HG03025 (cell line): ENCODE measurements around the gene PLEKHG4.

ENCODE experiments used
- ATAC-seq: cut with Tn5 transposase; IDR thresholded peaks from one replicate; pipeline ENCODE4 v1.9.1; 2021; ENCODE audit warnings: mild to moderate bottlenecking, moderate library complexity; ENCODE audit not compliant: unreplicated experiment, low FRiP score

PLEKHG4 gene, protein sequence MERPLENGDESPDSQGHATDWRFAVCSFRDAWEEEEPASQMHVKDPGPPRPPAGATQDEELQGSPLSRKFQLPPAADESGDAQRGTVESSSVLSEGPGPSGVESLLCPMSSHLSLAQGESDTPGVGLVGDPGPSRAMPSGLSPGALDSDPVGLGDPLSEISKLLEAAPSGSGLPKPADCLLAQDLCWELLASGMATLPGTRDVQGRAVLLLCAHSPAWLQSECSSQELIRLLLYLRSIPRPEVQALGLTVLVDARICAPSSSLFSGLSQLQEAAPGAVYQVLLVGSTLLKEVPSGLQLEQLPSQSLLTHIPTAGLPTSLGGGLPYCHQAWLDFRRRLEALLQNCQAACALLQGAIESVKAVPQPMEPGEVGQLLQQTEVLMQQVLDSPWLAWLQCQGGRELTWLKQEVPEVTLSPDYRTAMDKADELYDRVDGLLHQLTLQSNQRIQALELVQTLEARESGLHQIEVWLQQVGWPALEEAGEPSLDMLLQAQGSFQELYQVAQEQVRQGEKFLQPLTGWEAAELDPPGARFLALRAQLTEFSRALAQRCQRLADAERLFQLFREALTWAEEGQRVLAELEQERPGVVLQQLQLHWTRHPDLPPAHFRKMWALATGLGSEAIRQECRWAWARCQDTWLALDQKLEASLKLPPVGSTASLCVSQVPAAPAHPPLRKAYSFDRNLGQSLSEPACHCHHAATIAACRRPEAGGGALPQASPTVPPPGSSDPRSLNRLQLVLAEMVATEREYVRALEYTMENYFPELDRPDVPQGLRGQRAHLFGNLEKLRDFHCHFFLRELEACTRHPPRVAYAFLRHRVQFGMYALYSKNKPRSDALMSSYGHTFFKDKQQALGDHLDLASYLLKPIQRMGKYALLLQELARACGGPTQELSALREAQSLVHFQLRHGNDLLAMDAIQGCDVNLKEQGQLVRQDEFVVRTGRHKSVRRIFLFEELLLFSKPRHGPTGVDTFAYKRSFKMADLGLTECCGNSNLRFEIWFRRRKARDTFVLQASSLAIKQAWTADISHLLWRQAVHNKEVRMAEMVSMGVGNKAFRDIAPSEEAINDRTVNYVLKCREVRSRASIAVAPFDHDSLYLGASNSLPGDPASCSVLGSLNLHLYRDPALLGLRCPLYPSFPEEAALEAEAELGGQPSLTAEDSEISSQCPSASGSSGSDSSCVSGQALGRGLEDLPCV

DNA sequence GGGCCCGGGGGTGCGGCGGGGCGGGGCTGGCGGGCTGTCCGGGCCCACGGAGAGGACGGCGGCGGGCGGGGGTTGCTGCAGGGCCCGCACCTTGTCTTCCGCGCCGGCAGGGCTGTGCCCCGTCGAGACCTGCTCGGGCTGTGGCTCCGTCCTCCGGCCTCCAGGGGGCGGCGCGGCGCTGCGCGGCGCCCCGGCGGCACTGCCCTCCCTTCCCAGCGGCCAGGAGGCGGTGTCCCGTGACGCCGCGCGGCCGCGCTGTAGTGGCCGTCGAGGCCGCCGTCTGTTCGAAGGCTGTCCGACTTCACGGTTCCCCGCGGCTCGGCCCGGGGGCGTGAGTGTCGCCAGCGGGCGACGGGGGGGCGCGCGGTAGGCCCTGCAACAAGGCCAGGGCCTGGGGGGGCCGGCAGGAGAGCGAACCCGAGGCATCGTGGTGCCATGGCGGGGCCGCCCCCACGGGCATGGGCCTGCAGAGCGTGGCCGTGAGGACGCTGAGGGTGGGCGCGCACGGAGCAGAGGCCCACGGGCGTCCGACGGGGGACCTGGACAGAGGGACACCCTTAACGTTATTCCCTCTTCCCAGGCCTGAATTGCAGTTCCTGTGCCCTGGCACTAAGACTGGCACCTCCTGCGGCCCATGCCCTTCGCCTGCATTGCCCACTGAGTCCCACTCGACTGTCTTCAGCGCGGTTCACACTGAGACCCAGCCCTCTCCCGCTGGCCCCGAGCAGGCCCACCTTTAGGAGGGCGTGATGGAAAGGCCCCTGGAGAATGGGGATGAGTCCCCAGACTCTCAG lies at the start of gene PLEKHG4:
TSS of gene PLEKHG4 (plus strand) at position 237 of the 794 bp plus-strand sequence. CDS start at position 750, 513 bp downstream.
- peak; percentile 58 for ATAC-seq

DNA sequence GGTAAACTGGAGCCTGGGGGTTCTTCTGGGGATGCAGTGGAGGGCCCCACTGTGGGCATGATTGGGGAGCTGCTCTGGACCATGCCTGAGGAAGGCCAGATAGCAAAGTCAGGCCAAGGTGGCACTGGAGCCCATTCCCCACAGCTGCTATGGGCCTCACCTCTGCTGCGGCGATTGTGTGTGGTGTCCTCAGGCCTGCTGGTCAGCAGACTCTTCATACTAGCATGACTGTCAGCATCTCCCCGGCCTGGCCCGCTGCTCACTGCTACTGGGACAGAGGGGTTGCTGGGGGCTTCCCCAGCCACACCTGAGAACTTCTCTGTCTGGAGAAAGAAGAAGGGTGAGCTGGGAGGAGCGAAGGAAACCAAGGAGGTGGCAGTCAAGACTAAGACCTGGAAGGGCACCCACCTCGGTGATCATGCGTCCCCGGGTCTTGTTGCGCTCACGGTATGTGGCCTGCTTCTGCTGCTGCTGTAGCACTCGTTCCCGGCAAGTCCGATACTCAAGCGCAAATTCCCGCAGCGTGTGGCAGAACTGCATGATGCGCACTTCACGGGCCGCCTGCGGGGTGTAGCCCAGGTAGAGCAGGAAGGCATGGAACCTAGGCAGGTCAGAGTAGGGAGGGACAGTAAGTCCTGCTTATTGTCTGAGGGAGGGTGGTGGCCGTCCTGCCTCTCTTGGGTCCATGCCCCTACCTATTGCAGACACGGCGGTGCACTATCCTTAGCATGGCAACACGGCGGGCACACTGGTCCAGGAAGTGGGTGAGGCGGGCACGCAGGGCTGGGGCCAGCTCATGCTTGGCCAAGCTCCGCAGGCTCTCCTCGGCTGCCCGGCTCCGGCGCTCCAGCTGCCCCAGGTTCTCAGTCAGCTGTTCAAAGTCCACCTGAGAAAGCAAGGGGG lies 49.2 kb upstream of the PLEKHG4 start:
- no peak for ATAC-seq

DNA sequence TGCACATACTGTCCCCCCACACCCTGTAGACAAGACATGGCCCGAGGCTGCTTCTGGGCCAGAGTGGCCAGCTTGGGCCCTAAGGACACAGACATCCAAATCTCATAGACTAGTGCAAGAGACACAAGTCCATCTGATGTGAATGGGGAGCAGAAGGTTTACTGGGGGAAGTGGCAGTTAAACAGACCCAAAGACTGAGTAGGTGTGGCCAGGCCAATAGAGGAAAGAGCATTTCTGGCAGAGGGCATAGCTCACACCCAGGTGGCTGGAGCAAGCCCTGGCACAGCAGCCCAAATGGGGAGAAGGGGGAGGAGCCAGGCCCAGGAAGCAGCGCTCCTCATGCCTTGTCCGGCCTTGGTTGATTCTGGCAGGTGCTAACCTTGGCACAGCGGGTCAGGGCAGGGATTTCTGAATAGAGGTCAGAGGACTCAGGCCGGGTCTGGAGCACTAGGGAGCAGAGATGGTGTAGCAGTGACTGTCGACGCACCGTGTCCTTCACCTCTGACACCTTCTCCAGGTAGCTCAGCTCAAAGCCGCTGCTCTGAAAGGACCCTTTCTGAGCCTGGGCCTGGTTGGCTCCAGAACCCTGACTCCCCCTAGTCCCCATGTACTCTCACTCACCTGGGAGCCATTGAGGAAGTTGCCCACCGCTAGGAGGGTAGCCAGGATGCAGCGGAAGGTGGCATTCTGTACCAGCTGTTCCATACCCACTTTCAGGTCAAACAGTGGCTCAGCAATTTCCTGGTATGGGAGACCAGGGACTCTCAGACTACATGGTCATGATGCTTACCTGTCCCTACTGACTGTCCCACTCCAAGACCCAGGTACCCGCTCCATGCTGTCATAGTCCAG lies 48.3 kb upstream of the PLEKHG4 start:
- no peak for ATAC-seq

DNA sequence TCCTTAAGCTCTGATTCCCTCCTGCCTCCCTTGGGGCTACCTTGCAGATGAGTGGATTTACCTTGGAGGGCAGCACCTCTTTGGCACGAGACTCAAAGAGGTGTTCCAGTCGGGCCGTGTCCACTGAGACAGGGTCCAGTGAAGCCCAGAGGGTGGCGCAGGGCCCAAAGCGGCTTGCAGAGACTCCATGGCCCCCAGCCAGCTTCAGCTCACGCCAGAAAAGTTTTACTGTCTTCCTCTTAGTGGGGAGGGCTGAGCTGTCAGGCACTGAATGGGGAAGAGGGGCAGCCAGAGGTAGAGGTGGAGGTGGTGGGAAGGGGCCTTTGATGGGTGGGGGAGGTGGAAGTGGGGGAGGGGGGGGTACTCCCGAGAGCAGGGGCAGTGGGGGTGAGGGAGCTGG lies 45.7 kb upstream of the PLEKHG4 start:
- no peak for ATAC-seq

DNA sequence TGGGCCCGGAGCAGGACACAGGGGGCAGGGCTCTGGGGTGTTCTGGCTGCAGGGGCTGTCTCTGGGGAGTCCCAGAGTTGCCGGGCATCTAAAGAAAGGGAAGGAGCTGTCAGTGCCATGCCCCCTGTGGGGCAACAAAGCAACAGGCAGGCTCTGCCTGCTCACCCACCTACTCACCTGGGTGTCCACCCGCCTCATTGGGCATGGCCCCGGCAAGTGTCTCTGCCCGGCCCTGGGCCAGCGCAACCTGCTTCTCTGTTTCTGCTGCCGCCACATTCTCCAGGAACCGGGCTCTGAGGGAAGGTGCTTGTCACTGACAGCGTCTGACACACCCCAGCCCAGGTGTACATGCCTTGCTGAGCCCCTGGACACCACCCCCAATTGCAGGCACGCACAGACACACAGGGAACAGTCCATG lies 45.1 kb upstream of the PLEKHG4 start:
- no peak for ATAC-seq

DNA sequence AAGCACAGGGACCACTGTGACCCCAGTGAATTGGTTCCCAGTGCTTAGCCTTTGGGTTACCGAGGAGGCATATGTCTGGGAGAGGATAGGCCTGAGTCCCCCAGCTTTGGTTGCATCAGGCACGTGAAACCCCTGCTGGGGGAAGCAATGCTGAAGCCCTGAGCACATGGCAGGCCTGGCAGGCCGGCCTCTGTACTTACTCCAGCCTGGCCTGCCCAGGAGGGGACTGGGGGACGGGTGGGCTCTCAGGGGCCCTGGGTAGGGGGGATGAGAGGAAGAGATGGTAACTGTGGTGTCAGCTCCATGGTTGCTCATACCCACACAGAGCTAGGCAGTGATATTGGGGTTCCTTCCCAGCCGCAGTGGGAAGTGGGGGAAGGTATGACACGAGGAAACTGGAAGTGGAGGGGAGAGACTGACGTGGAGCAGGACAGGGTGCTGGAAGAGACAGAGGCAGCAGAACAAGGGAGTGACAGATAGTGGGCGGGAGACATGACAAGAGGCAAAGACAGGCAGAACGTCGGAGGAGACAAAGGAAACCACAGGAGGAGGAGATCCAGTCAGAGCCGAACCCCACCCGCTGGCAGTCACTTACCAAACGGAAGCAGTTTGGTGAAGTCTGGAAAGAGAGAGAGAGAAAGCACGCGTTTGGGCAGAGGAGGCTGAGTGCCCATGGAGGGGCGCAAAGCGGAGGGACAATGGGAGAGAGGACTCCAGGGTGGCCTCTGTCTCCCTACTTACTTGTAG lies 43.3 kb upstream of the PLEKHG4 start:
- no peak for ATAC-seq

DNA sequence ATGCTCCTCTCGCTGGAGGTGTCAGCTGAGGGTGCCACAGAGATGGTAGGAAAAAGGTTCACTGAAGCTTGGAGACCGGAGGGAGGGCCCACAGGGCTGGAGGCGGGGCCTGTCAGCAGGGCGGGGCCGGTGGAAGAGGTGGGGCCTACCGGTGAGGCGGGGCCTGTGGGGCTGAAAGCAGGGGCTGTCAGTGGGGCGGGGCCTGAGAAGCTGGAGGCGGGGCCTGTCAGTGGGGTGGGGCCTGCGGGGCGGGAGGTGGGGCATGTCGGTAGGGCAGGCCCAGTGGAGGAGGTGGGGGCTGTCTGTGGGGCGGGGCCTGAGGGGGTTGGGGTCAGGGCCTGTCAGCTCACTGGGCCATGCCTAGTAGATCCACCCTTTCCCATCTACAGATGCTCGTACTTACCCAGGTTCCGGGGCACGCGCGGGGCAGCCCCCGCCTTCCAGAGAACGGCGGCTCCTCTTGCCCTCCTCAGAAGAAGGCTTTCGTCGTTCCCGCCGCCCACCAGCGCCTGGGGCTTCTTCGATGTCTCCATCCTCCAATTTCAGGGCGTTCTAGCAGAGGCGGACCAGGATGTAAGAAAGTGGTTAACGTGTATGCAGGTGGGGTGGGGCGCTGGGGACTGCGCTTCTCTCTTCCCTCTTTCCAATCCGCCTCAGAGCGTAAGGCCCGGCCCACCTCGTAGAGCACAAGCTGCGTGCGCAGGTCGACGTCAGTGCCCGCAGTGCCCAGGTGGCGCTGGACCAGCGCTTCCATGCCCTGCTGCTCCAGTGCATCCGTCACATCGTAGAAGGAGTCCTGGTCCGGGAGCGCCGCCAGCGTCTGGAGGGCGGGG lies 42.6 kb upstream of the PLEKHG4 start:
- ATAC-seq = no peak

DNA sequence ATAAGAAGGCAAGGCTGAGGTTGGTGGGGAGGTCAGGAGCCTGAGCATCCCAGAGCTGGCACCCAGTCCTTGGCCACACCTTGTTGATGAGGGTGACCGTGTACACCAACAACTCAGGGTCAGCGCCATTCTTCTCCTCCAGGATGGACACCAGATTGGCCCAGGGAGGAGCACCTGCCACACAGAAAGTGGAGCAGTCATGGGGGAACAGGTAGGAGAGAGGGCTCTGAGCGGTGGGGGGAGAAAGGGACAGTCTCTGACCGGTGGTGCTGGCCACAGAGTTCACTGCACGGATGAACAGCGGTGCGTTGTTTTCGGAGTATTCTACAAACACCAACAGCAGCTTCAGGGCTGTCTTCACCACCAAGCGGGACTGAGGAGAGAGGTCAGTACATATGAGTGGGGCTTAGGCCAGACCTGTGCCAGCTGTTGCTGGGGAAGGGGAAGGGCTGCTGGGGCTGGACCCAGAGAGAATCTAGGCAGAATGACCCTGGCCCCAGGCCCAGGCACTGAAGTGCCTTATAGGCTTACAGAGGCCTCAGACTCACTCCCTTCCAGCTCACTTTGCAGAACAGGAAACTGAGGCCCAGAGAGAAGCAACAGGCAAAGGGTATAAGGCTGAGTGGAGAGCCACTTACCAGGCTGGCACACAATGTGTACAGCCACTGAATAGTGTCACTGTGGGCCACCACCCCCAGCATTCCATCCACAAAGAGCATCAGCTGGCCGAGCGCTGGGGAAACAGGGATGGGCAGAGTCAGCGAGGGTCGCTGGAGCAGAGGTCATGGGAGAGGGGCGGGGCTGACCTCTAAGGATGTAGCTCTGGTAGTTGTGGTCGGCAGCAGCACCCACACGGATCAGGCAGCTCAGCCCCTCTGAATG lies 41.7 kb upstream of the PLEKHG4 start:
- no peak for ATAC-seq

DNA sequence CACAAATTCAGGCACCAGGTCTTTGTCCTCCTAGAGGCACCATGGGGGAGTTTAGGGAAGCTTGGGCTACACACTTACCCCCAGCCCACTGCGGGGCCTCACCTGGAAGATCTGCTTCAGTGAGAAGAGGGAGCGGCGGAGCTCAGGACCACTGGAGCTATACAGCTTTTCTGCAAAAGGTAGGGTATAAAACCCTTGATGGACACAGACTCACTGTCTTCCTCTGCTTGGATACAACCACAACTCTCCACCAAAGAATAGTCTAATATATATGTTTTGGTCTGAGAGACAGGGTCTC lies 41.1 kb upstream of the PLEKHG4 start:
- ATAC-seq = no peak

DNA sequence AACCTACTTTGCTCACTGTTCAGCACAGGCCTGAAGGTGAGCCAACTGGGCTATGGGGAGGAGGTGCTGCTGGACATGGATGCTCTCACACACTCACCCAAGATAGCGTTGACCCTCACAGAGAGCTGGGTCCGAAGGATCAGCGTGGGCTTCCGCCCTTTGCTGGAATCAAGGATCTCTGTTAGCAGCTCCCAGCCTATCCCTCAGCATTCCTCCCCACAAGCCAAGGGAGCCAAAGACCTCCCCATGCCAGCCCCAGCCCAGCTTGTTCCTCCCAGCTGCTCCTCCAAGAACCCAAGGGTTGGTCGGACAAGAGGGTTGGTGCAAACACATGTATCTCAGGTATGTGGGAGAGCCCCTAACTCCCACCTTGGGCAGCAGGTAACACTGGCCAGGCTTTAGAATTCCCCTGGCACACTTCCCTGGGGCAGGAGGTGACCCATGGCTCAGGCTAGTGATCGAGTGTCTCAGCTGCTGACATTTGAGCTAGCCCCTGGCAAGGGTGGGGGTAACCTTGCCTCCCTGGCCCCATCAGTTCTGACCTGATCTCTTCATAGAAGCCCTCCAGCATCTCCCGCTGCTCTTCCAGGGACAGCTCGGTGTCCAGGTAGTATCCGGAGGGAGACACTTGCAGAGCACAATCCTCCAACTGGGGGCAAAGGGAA lies 40.4 kb upstream of the PLEKHG4 start:
- ATAC-seq = no peak

DNA sequence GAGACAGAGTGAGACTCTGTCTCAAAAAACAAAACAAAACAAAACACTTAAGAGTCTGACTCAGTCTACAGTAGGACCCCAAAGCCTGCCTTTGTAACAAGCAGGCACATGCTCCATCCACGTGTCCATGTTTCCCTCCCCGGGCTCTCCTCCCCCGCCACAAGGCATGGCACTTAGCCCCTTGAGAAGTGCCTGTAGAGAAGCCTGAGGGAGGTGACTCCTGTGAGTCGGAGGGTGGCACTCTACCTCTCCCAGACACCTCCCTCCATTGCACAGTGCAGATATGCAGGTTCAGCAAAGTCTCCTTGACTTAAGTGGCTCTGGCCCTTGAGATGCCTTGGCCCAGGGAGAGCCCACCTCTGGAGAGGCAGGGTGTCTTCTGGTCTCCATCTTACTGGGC lies 38.8 kb upstream of the PLEKHG4 start:
- ATAC-seq = no peak

DNA sequence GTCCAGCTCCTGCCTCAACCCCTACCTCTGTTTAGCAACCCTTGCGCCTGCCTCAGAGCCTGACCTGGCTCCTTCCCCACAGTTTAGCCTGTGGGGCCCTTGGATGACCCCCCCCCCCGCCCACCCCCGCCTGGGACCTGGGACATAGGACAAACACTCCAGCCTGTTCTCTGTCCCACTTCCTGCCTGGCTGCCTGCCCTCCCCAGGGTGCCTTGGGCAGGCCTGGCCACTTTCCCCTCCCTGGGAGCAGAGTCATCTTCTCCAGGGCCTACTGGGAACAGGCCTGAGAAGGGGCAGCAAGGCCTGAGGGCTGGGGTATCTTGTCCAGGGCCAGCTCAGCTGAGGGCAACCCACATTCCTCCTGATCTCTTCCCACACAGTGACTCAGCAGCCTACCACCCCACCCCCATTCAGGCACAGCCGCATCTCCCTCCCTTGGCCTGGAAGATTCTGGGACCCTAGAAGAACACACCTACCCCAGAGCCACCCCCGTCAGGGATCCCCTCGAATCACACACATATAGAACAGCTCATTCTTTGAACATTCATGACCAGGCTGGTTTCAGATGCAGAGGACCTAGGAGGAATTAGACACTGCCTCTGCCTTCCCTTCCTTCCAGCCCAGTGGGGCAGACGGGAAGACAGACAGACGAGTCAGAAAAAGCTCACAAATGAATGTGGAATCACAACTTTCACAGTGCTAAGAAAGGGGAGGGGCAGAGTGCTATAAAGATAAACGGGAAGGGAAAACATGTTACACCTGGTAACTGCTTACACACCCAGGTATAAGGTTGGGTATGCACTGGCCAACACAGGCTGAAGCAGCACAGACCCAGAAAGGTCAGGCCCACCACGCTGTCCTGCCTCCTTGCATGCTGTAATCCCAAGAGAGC lies 38.1 kb upstream of the PLEKHG4 start:
- ATAC-seq = no peak

DNA sequence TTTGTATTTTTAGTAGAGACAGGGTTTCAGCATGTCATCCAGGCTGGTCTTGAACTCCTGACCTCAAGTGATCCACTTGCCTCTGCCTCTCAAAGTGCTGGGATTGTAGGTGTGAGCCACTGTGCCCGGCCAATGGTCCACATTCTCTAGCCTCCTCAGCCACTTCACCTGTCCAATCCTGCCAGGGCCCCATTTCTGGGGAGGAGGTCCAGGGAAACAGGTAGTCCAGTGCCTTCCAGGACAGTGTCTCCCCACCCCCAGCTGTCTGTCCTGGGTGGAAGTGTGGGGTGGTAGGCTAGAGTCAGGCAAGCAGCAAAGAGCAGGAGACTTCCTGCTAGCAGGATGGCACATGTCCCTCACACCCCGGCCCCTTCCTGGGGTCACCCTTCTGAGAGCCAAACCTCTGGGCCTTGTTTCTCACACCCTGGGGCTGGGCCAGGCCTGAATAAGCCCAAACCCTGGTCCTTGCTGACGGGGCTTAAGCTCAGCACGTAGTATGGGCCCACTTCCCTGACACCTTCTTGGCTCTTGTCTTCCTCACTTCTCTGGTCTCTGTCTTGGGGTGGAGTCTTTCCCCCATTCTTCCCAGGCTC lies 37.1 kb upstream of the PLEKHG4 start:
- ATAC-seq = no peak

DNA sequence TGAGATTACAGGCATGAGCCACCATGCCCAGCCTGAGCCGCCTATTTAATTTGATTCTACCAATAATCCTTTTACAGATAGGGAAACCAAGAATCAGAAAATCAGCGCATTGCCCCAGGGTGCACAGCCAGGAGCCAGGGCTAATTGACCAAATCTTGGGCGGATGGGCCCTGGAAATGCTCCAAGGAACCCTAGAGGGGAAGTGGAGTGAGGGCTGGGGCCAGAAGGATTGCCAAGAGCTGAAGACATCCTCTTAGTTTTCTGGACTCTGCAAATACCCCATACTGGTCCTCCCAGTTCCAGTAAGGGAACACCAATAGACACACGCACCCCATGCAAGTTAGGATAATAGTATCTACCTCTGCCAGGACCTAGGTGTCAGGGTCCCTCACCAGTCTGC lies 35.9 kb upstream of the PLEKHG4 start:
- no peak for ATAC-seq
